HG03342 (cell line): ENCODE data around the gene EPG5.
"Not testable (repeated sequence)": the region's sequence is repeated elsewhere in the genome, so short reads cannot be mapped to it uniquely, and the experiment has no call there.

Experiments
- ATAC-seq: cut with Tn5 transposase; IDR thresholded peaks from one replicate; pipeline ENCODE4 v1.9.1; 2021; ENCODE audit warnings: mild to moderate bottlenecking, moderate library complexity; ENCODE audit not compliant: unreplicated experiment

EPG5 gene

GRCh38 chr18:45821026-45821425, 146.1 kb downstream of the EPG5 start:
- ATAC-seq = no peak

- ATAC-seq = no peak
Observed at GRCh38 chr18:45820106-45820745, 146.9 kb downstream of the EPG5 start.

GRCh38 chr18:45818765-45819164, 148.4 kb downstream of the EPG5 start:
- ATAC-seq = not testable (repeated sequence)

- ATAC-seq = no peak
Observed at GRCh38 chr18:45817543-45817942, 149.6 kb downstream of the EPG5 start.

- not testable (repeated sequence) for ATAC-seq
Observed at GRCh38 chr18:45814733-45815132, 152.4 kb downstream of the EPG5 start.

- not testable (repeated sequence) for ATAC-seq
Observed at GRCh38 chr18:45807144-45807543, 160.0 kb downstream of the EPG5 start.

- ATAC-seq = no peak
Observed at GRCh38 chr18:45806226-45806625, 160.9 kb downstream of the EPG5 start.

- no peak for ATAC-seq
Observed at GRCh38 chr18:45805551-45805950, 161.6 kb downstream of the EPG5 start.

GRCh38 chr18:45802814-45803492, 164.2 kb downstream of the EPG5 start:
- ATAC-seq = no peak

- no peak for ATAC-seq
Observed at GRCh38 chr18:45801416-45802004, 165.6 kb downstream of the EPG5 start.
